ENCODE data around the gene ERICH2. TPM values are rescaled to one million over a fixed set of nuclear protein-coding genes. Genes with fewer than 3 reads are reported as not detected.

ERICH2 gene, protein sequence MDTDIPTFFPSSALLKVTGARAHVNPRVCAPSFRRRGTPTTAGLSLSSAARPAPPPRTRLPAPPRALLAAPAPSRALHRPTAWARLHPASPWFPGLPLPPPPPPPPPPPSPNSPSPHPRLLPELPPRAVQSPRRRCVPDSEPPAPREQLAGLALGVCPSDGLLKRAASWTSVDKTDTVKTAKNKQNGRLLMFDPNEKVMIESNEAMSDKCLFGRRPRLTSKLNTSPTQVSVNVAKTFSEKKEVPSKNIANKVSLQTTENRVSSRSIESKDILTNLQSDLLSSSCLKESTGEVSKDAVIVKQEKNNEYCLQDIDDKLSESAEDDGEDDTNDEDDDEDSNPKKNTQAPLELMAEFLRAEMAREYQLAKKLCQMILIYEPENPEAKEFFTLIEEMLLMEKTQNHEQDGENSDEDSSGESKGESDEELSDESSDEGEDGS
- total RNA-seq (2022; extraction: Qiagen RNA extraction) = not detected in 5 replicates

DNA sequence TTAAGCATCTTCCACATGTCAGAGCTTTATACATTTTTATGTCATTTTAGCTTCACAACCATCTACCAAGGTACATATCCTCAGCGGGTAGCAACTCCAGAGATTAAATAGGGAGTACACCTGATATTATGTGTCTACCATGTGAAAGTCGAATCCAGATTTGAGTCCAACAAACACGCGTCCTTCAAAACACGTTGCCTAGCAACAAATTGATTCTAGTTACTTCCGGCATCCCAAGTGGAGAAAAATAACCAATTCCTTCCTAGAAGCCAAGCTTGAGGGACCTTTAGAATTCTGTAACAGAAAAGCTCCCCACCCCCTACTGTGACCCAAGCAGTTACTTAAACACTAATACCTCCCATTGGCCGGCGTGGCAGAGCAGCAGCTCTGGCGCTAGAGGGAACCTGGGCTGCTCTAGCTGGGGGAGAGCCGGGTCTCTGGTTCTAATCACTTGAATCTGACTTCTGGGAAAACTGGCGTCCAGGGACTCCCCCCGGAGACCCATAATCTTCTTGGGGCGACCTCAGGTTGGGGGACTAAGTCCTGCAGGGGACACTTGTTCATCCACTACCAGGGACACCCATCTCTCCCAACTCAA is at the start of gene ERICH2:
TSS of gene ERICH2 (plus strand) at position 371 of the 598 bp plus-strand sequence. CDS start 304 bp downstream, outside the sequence.

DNA sequence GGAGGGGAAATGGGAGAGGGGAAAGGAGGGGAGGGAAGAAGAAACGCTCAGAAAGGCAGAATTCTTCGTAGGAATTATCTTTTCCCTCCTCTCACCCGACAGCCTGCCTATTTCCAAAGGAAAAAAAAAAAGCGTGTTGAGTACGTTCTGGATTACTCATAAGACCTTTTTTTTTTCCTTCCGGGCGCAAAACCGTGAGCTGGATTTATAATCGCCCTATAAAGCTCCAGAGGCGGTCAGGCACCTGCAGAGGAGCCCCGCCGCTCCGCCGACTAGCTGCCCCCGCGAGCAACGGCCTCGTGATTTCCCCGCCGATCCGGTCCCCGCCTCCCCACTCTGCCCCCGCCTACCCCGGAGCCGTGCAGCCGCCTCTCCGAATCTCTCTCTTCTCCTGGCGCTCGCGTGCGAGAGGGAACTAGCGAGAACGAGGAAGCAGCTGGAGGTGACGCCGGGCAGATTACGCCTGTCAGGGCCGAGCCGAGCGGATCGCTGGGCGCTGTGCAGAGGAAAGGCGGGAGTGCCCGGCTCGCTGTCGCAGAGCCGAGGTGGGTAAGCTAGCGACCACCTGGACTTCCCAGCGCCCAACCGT is 46.4 kb downstream of the ERICH2 start, which contains the start of gene GAD1:
TSS of gene GAD1 (plus strand) at position 384 of the 589 bp plus-strand sequence. CDS start 1,705 bp downstream, outside the sequence.

Other genes with a start within 250 kb of the ERICH2 start
- 0.02 to 0.23 TPM (median 0.07 TPM) in 3 of 5 replicates, not detected in the others for gene SP5, start 55.0 kb upstream of the ERICH2 start, total RNA-seq (2022; extraction: Qiagen RNA extraction)
- gene GAD1, start 46.5 kb downstream of the ERICH2 start, total RNA-seq (2022; extraction: Qiagen RNA extraction) = 0.34 to 0.76 TPM (median 0.51 TPM) in 5 replicates
- gene GORASP2, start 158.9 kb downstream of the ERICH2 start, total RNA-seq (2022; extraction: Qiagen RNA extraction) = 82.2 to 120 TPM (median 87.7 TPM) in 5 replicates

All from A549 treated with AZD2906 at 1 μM for 4 hours (cell line).